GM19328 (cell line): ENCODE data around the gene KRTAP2-1.
"Not testable (repeated sequence)": the region's sequence is repeated elsewhere in the genome, so short reads cannot be mapped to it uniquely, and the experiment has no call there.

ENCODE experiments used
- ATAC-seq: cut with Tn5 transposase; IDR thresholded peaks from one replicate; pipeline ENCODE4 v1.9.1; 2021; ENCODE audit warnings: mild to moderate bottlenecking, moderate library complexity; ENCODE audit not compliant: unreplicated experiment

KRTAP2-1 gene

DNA sequence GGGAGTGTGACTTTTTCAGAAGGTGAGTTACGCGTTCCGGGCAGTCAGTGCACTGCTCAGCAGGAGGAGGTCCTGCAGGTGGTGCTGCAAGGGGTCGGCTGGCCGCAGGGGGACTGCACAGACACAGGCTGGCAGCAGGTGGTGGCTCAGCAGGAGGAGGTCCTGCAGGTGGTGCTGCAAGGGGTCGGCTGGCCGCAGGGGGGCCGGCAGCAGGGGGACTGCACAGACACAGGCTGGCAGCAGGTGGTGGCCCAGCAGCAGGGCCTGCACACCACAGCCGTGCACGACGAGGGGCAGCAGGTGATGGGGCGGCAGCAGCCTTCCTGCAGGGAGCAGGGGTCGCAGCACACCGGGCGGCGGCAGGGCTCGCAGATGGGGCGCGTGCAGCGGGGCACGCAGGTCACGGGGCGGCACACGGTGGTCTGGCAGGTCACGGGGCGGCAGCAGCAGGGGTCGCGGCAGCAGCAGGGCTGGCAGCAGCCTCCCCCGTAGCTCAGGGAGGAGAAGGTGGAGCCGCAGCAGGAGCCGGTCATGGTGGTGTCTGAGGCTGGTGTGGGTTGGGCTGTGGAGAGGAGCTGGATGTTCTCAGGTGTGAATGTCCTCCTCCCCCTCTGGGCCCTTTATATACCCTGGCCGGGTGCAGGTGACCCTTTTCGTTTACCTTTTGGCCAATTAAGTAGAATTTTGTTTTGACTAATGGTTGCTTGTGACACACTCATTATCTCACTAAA is at the start of gene KRTAP2-1:
Gene KRTAP2-1 (minus strand): TSS at position 582 of the 731 bp plus-strand sequence. CDS start 49 bp downstream, at position 533.
- not testable (repeated sequence) for ATAC-seq

DNA sequence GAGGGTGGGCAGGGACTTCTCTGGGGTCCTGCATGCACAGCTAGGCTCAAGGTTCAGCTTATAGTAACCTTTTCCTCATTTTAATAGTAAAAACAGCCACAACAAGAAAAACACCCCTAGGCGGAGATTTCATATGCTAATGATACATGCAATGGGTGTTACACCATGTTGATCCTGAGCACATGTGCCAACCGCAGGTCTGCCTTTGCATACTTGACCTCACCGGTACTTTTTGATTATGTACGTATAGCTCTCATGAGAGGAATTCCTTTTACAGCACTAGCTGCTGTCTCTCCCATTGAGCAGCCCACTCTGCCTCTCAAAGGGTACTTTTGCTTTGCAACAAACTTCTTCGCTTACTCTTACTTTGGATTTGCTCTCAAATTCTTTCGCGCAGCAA is 48.9 kb upstream of the KRTAP2-1 start:
- no peak for ATAC-seq

DNA sequence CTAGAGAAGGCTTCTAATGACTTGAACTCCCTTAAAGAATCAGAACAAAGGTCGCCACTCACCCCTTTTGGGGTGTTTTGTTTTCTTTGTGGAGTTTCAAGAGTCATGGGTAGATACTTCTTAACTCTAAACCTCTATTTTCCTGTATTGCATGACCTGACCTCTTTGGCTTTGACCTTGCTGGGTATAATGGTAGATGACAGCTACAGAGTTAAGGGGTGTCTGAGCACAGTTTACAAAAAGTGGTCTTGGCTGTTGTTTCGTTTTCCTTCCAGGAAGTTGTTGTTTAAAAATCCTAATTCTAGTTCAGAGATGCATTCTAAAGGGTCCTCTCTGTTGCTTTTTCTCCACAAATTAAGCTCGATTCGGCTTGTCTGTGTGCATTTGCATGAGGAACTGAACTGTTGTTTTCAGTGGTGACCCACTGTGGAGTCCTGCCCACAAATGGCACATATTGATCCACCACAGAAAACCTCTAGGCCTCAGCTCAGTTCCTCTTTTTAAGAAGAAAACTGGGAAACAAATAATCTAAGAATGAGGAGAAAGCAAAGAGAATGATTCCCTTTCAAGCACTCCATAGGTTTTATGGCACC is 41.7 kb upstream of the KRTAP2-1 start:
- ATAC-seq, result not testable (repeated sequence)

DNA sequence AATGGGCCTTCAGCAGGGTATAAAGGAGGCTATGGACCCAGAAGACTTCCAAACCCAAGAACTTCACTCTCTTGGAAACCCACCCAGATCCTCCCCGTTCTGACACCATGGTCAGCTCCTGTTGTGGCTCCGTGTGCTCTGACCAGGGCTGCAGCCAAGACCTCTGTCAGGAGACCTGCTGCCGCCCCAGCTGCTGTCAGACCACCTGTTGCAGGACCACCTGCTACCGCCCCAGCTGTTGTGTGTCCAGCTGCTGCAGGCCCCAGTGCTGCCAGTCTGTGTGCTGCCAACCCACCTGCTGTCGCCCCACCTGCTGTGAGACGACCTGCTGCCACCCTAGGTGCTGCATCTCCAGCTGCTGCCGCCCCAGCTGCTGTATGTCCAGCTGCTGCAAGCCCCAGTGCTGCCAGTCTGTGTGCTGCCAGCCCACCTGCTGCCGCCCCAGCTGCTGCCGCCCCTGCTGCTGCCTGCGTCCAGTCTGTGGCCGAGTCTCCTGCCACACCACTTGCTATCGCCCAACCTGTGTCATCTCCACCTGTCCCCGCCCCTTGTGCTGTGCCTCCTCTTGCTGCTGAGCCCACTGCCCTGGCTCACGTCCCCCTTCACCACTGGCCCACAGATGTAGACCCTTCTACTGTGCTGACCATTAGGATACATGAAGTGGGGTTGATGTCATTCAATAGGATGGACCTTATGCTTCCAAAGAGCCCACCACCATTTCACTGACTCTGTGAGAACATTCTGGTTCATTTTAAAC is 37.2 kb upstream of the KRTAP2-1 start, which contains the start of gene KRTAP4-7:
Gene KRTAP4-7 (plus strand): TSS at position 51 of the 757 bp plus-strand sequence. CDS start 57 bp downstream, at position 108.
- not testable (repeated sequence) for ATAC-seq

DNA sequence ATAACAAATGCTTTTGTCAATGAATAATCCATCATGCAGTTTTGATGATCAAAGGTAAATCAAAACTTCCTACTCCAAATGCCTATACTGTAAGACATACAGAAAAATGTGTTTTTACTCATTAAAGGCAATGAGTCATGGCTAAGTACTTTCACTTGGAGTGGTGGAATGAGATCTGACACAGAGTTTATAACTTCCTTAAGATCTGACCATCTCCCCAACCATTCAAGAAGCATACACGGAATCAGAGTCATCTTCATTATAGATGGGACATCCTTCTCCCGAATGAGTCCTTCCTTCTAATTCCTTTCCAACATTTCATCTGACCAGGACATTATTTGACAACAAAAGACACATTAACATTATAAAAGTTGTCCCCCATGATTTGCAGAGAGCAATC is 36.3 kb upstream of the KRTAP2-1 start:
- ATAC-seq, result not testable (repeated sequence)

DNA sequence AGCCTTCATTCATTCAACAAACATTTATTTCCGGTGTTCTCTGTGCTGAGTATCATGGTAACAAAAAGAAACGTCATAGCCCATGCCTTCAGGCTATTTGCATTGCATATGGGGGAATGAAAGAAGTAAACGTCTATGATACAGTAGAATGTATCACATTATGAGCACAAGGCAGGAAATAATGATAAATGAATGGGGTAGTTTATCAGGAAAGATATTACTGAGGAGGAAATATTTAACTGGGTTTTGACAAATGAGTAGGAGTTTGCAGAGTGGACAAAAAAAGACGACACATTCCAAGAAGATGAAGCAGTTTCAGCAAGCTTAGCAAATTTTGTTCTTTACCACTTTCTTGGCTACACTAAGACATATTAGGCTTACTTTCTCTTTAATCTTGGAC is 35.5 kb upstream of the KRTAP2-1 start:
- no peak for ATAC-seq

DNA sequence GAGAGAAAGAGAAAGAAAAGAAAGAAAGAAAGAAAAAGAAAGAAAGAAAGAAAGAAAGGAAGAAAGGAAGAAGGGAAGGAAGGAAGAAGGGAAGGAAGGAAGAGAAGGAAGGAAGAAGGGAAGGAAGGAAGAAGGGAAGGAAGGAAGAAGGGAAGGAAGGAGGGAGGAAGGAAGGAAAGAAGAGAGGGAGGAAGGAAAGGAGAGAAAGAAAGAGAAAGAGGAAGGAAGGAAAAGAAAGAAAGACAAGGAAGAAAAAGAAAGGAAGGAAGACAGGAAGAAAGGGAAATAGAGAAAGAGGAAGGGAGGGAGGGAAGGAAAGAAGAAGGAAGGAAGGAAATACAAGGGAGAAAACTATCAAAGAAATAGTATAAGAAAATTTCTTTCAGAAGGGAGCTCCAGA is 29.7 kb upstream of the KRTAP2-1 start:
- ATAC-seq, result no peak

DNA sequence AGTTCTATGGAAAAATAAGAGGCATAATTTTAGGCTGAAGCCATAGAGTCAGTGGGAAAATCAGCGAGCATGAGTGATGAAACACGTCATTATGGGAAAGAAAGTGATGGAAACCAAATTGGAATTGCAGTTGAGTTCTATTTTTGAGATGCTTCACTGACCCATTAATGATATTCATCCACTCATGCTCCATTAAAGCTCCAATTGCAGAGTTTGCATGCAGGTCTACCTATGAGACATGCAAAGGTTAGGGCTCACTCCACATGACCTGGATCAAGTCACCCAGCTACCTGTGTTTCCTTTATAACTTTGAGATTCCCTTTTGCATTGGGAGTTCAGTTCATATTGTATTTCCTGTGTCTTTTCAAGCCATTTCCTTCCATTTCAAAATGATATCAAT is 26.6 kb upstream of the KRTAP2-1 start:
- no peak for ATAC-seq

- no peak for ATAC-seq
These were observed 24.7 kb upstream of the KRTAP2-1 start for GRCh38 chr17:41071606-41072360.

GRCh38 chr17:41069031-41069430 is 21.9 kb upstream of the KRTAP2-1 start:
- ATAC-seq, result no peak

- ATAC-seq, result no peak
These were observed 20.2 kb upstream of the KRTAP2-1 start for GRCh38 chr17:41067281-41067680.

DNA sequence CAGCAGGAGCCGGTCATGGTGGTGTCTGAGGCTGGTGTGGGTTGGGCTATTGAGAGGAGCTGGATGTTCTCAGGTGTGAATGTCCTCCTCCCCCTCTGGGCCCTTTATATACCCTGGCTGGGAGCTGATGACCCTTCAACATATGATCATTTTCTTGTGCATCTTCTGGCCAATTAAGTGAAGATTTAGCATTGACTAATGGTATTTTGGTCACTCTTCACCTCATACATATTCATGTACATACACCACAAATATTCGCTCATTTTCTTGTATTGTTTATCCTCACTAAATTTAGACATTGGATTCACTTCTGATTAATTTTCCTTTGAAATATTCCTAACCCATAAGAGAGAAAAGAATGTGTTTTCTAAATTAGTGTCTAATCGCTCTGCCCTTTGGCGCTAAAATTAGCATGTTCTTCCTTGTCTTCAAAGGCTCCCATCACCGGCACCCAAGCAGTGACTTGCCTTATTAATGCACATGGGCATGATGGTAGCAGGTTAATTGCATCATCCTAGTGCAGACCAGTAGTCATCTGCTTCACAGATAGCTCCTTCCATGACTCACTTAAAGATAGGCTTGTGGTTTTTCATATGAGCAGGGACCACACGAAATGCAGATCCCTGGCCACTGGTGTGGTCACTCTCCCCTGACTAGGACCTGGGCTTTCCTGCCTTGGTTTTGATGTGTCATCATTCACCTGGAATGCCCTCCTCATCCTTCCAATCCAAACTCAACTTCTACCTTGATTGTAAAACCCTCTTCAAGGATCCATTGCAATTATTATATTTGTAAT is 18.9 kb upstream of the KRTAP2-1 start, which contains the start of gene KRTAP2-4:
Gene KRTAP2-4 (minus strand): TSS at position 51 of the 796 bp plus-strand sequence. CDS start 34 bp downstream, at position 17.
- no peak for ATAC-seq

DNA sequence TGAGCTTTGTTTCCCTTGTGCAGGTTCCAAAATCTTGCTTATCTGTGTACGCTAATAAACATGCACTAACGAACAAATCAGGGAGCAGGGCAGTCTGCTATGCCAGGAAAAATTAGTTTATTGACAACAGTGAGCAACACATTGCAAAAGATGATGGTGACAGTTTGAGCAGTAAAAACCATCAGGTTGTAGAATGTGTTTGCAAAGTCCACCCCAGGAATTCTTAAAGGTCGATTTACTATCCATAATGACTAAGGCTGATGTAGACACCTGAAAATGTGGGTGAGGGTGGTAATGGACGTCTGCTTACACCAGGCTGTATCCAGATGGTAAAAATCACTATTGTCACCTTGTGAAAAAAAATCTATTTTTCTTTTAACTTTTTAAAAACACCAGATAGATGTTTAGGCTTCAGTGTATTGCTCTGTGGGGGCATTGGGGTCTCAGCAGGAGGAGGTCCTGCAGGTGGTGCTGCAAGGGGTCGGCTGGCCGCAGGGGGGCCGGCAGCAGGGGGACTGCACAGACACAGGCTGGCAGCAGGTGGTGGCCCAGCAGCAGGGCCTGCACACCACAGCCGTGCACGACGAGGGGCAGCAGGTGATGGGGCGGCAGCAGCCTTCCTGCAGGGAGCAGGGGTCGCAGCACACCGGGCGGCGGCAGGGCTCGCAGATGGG is 18.0 kb upstream of the KRTAP2-1 start:
- not testable (repeated sequence) for ATAC-seq

DNA sequence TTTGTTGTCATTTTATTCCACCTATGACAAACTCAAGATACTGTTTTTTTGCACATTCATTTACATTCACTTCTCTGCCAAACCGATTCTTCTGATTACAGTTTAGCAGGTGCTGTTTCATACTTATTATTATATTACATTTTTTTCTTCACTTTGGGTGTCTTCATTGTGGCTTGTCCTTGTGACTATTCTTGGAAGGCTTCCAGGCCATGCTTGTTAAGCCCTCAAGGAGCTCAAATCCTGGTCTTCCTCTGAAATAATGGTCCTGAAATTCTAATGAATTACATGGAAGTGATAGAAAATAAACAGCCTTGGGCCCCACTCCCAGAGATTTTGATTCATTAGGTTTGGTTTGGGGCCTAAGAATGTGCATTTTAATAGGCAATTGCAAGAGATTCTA is 17.2 kb upstream of the KRTAP2-1 start:
- no peak for ATAC-seq

DNA sequence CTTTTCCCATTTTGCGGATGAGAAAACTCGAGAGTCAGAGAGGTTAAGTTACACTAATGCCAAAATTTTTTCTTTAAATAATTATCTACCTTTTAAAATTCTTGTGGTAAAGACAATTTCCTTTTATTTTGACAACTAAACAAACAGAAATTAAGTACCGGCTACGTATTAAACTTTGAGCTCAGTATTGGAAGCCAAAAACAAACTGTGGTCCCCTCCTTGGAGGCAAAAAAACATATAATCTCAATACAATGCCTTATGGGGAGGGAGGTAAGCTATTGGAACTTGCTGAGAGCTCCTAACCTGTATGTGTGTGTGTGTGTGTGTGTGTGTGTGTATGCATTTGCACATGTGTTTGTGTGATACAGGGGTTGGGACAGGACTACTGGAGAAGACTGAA is 16.3 kb upstream of the KRTAP2-1 start:
- no peak for ATAC-seq

DNA sequence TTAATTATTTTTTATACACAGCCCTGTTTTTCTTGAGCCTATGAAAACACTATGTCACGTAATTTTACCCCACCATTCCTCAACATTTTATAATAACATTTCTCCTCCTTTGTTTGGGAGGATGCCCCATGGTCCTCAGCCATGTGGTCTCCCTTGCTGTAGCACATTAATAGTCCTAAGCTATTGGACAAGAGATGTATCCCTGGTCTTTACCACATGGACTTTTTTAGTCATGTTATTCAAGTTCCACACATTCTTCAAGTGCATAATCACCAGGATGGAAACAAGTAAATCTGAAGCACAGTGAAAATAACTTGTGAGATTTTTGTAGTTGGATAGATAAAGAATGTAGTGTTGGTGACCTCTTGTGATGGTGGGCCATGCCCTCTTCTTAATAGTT is 14.8 kb upstream of the KRTAP2-1 start:
- ATAC-seq, result no peak

- ATAC-seq, result no peak
These were observed 13.0 kb upstream of the KRTAP2-1 start, which contains the start of gene KRTAP2-3 for GRCh38 chr17:41060052-41060604. Gene KRTAP2-3 (minus strand): TSS chr17:41060114. CDS start chr17:41060050, 64 bp downstream.

GRCh38 chr17:41059276-41060051 is 12.3 kb upstream of the KRTAP2-1 start:
- not testable (repeated sequence) for ATAC-seq
